Activated T-cell treated with anti-CD3 and anti-CD28 coated beads, Interleukin-2, amount 50 U/mL, for 4 hours (primary cell): Measurements from ENCODE around the gene CRIP1. TPM values are rescaled to one million over a fixed set of nuclear protein-coding genes. Genes with fewer than 3 reads are reported as not detected.

Experiments
- ATAC-seq, 2 donors: fragments of 200-7000 bp; cut with Tn5 transposase; one replicate each; pipeline ENCODE4 v1.10.0; 2021
- DNase-seq: peaks from one replicate; pipeline ENCODE4 v3.0.0-alpha.2; 2020
- H3K27me3 Mint-ChIP-seq: one replicate; pipeline ENCODE4 v1.8.0; 2021; ENCODE audit warnings: low read depth, mixed read lengths
- H3K36me3 Mint-ChIP-seq: one replicate; pipeline ENCODE4 v1.8.0; 2022; ENCODE audit warnings: mixed read lengths; ENCODE audit not compliant: insufficient read depth
- H3K4me1 Mint-ChIP-seq: one replicate; pipeline ENCODE4 v1.8.0; 2021; ENCODE audit warnings: low read depth, mixed read lengths
- H3K4me3 Mint-ChIP-seq: one replicate; pipeline ENCODE4 v1.8.0; 2021; ENCODE audit warnings: mild to moderate bottlenecking, moderate library complexity, mixed read lengths
- H3K9me3 Mint-ChIP-seq: one replicate; pipeline ENCODE4 v1.8.0; 2021; ENCODE audit warnings: mixed read lengths
- total RNA-seq, 3 donors: library from RNA; stranded (reverse); gene quantifications; one replicate each; pipeline ENCODE4 v1.2.1, GENCODE V29; 2021

The CRIP1 gene
- total RNA-seq, 3 donors from 2014 or later, result 24.9 to 43.9 (median 33.5) TPM

DNA sequence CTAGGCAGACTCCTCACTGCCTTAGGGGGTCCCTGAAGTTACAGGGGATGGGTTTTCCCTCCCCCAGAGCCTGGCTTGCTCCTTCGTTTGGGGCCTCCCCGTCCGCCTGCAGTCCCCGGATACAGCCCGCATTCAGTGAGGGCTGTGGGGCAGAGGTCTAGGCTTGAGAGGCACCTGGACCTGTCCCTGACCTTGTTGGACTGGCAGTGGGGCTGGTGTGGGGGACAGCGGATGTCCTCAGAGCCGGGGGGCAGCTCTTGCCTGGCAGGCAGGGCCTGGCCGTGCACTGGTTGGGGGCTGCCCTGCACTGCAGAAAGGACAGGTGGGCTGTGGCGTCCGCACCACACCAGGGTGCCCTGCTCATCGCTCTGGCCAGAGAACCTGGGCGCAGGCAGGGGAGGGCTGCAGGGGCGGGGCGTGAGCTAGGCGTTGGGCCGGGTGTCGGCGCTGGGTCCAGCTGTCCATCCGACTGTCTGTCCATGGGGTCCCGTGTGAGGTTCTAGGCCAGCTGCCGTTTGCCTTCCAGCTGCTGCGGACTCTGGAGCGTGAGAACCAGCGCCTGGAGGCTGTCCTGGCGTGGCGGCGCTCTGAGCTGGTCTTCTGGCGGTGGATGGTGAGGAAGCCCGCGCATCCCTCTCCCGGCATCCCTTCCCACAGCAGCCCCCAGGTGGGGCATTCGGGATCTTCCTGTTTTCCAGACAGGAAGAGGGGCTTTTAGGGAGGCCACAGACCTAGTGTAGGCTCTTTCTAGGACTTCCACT, 10.3 kb downstream of the CRIP1 start:
- Mint-ChIP-seq H3K36me3 (no peaks in the 10 kb centered on the region), H3K4me1 (peaks cover 2% of the 10 kb centered on the region), H3K27me3 (no peaks in the 10 kb centered on the region), H3K9me3 (no peaks in the 10 kb centered on the region), H3K4me3 (no peak overlapping the region)
- ATAC-seq (no peak), DNase-seq (no peak)

- Mint-ChIP-seq H3K4me1 (no peaks in the 10 kb centered on the region), H3K36me3 (no peaks in the 10 kb centered on the region), H3K4me3 (no peak overlapping the region), H3K27me3 (no peaks in the 10 kb centered on the region), H3K9me3 (no peaks in the 10 kb centered on the region)
- ATAC-seq (no peak), DNase-seq (no peak)
Measured at GRCh38 chr14:105497671-105498429, 11.2 kb downstream of the CRIP1 start.

- no peak for DNase-seq
- no peak for ATAC-seq
- no peak overlapping the region for H3K4me3 Mint-ChIP-seq
Measured at GRCh38 chr14:105498430-105499255, 12.0 kb downstream of the CRIP1 start.

GRCh38 chr14:105499256-105500035, 12.8 kb downstream of the CRIP1 start:
- Mint-ChIP-seq H3K27me3 (no peaks in the 10 kb centered on the region), H3K9me3 (no peaks in the 10 kb centered on the region), H3K36me3 (no peaks in the 10 kb centered on the region), H3K4me3 (no peak overlapping the region), H3K4me1 (no peaks in the 10 kb centered on the region)
- DNase-seq (no peak), ATAC-seq (no peak)

More at GRCh38 chr14:105498430-105499255, 12.0 kb downstream of the CRIP1 start:
- Mint-ChIP-seq H3K4me1 (no peaks in the 10 kb centered on the region), H3K9me3 (no peaks in the 10 kb centered on the region), H3K27me3 (no peaks in the 10 kb centered on the region), H3K36me3 (no peaks in the 10 kb centered on the region)

GRCh38 chr14:105500036-105500725, 13.5 kb downstream of the CRIP1 start:
- no peaks in the 10 kb centered on the region for H3K9me3 Mint-ChIP-seq
- no peak for ATAC-seq
- no peaks in the 10 kb centered on the region for H3K36me3 Mint-ChIP-seq
- no peak for DNase-seq
- H3K27me3 Mint-ChIP-seq, result no peaks in the 10 kb centered on the region
- no peaks in the 10 kb centered on the region for H3K4me1 Mint-ChIP-seq
- H3K4me3 Mint-ChIP-seq, result no peak overlapping the region

DNA sequence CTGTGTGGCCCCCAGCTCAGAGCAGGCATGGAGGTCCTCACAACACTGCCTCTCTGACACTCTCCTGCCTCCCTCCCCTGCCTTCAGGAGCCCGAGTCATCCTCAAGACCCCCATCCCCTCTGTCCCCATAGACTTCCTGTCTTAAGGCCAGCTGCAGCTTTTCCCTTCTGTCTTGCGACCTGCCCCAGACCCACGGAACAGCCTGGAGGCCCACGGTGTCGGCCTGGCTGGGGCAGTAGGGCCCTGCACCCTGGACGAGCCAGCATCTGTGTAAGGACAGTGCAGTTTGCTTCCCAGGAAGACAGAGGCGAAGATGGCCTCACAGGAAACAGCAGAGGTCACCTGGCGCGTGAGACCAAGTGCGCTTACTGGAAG, 14.0 kb downstream of the CRIP1 start:
- no peaks in the 10 kb centered on the region for H3K4me1 Mint-ChIP-seq
- H3K36me3 Mint-ChIP-seq, result no peaks in the 10 kb centered on the region
- no peak overlapping the region for H3K4me3 Mint-ChIP-seq
- DNase-seq, result no peak
- H3K27me3 Mint-ChIP-seq, result no peaks in the 10 kb centered on the region
- no peaks in the 10 kb centered on the region for H3K9me3 Mint-ChIP-seq
- ATAC-seq, result no peak

- ATAC-seq (no peak), DNase-seq (no peak)
- no peaks in the 10 kb centered on the region for H3K36me3 Mint-ChIP-seq
- no peaks in the 10 kb centered on the region for H3K9me3 Mint-ChIP-seq
- H3K4me3 Mint-ChIP-seq, result no peak overlapping the region
- no peaks in the 10 kb centered on the region for H3K4me1 Mint-ChIP-seq
- no peaks in the 10 kb centered on the region for H3K27me3 Mint-ChIP-seq
Measured at GRCh38 chr14:105501504-105502291, 15.0 kb downstream of the CRIP1 start.

DNA sequence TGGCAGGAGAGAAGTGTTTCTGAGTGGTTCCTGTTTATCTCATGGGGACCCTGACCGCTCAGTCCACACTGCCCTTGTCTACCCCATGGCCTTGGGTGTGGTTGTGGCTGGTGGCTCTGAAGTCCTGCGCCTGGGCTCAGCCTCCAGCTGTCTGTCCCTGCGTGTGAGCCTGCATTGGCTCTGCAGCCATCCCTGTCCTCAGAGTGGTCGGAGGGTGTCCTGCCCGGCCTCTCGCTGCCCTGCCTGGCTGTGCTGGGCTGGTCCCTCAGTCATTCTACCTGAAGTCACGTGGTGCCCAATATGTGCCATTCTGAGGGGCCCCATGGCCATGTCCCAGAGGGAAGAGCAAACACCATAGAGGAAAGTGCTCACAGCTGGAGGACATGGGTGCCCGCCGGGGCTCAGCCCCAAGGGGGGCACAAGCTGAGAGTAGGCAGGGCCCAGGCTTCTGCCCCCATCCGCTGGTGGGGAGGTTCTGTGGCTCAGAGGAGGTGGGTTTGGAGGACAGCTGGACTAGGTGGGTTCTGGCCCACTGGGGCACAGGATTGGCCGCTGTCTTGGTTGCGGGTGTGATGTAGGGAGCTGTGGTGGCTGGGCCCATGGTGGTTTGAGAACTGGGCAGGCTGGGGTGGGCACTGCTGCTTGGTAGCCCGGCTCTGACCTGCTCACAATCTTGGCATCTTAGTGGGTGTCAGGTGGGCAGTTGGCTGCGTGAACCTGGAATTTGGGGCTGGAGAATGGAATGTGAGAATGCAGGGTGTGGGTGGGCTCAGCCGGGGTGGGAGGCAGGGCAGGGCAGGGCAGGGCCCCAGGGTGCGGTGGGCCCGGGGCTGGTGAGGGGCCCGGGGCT, 16.0 kb downstream of the CRIP1 start:
- no peak for ATAC-seq
- DNase-seq, result no peak
- H3K9me3 Mint-ChIP-seq, result no peaks in the 10 kb centered on the region
- H3K36me3 Mint-ChIP-seq, result no peaks in the 10 kb centered on the region
- no peaks in the 10 kb centered on the region for H3K4me1 Mint-ChIP-seq
- peaks cover 2% of the 10 kb centered on the region for H3K27me3 Mint-ChIP-seq
- H3K4me3 Mint-ChIP-seq, result no peak overlapping the region

- no peaks in the 10 kb centered on the region for H3K36me3 Mint-ChIP-seq
- H3K4me1 Mint-ChIP-seq, result no peaks in the 10 kb centered on the region
- H3K4me3 Mint-ChIP-seq, result no peak overlapping the region
- no peak for DNase-seq
- ATAC-seq, result no peak
- no peaks in the 10 kb centered on the region for H3K9me3 Mint-ChIP-seq
- peaks cover 8% of the 10 kb centered on the region for H3K27me3 Mint-ChIP-seq
Measured at GRCh38 chr14:105503296-105503640, 16.6 kb downstream of the CRIP1 start.

DNA sequence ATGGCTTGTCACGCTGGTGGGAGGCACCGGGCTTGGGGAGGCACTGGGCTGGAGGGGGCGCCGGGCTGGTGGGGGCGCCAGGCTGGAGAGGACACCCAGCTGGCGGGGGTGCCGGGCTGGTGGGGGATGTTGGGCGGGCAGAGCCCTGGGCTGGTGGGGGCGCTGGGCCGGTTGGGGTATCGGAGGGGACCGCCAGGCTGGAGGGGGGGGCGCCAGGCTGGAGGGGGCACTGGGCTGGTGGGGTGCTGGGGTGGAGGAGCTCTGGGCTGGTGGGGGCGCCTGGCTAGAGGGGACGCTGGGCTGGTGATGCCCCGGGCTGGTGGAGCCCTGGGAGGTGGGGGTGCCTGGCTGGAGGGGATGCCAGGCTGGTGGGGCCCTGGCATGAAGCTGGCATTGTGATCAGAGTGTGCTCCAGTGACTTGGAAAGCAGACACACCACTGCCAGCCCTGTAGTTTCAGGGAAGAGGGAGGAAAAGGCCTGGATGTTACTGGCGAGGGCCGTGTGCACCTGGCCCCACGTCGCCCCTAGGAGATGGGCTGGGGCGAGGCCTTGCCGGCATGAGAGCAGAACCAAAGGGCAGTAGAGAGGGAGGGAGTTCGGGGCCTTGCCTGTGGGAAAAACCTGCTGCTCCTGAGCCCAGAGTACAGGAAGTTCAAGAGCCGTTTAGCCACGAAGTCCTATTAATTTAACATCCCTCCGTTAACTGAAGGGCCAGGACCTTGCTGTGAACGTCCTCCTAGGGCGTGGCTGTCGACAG, 17.4 kb downstream of the CRIP1 start:
- ATAC-seq (no peak), DNase-seq (no peak)
- Mint-ChIP-seq H3K4me3 (no peak overlapping the region), H3K9me3 (no peaks in the 10 kb centered on the region), H3K27me3 (peaks cover 13% of the 10 kb centered on the region), H3K4me1 (no peaks in the 10 kb centered on the region), H3K36me3 (no peaks in the 10 kb centered on the region)

DNA sequence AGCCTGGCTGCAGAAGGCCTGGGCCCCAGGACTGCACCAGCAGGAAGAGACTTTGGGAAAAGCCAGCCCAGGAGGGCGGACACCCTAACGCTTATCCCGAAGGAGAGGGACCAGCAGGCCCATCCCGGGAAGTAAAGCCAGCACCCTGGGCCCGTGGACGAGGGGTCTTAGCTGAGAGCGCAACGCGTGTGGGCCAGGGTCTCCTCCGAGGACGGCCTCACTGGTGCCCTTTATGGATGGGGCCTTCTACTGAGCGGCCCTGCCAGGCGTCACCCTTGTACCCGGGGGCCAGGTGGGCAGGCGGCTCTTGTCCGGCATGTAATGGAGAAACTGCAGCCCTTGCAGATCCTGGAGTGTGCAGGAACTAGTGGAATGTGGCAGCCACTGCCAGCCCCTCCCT, 18.4 kb downstream of the CRIP1 start:
- H3K4me1 Mint-ChIP-seq, result no peaks in the 10 kb centered on the region
- H3K27me3 Mint-ChIP-seq, result peaks cover 13% of the 10 kb centered on the region
- DNase-seq (no peak), ATAC-seq (no peak)
- H3K4me3 Mint-ChIP-seq, result no peak overlapping the region
- no peaks in the 10 kb centered on the region for H3K36me3 Mint-ChIP-seq
- H3K9me3 Mint-ChIP-seq, result no peaks in the 10 kb centered on the region

DNA sequence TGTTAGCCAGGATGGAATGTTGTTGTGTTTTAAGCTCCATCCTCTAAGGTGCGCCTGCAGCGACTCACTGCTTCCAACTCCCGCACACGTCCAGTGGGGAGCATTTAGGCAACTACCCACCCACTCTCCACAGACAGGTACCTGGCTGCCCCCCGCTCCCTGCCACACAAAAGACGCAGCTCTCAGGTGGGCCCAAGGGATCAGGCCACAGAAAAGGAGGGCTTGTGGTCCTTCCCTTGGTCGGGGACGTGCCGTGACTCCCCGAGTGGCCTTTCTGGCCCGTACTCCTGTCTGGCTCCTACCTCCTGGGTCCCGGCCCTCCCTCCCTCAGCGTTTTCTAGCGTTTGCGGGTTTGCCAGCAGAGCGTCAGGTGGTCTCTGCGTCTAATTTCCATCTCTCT, 20.6 kb downstream of the CRIP1 start:
- Mint-ChIP-seq H3K27me3 (peaks cover 23% of the 10 kb centered on the region), H3K4me1 (no peaks in the 10 kb centered on the region), H3K36me3 (no peaks in the 10 kb centered on the region), H3K9me3 (no peaks in the 10 kb centered on the region), H3K4me3 (no peak overlapping the region)
- DNase-seq (no peak), ATAC-seq (no peak)
